ENCODE data around the gene CLEC2B. TPM values are rescaled to one million over a fixed set of nuclear protein-coding genes. Genes with fewer than 3 reads are reported as not detected.
A peak's percentile ranks its signal among the peaks of the same experiment; 100 is the strongest.

Gene CLEC2B
- total RNA-seq, 1 experiment from 2014 or later, result 12.3 TPM

DNA sequence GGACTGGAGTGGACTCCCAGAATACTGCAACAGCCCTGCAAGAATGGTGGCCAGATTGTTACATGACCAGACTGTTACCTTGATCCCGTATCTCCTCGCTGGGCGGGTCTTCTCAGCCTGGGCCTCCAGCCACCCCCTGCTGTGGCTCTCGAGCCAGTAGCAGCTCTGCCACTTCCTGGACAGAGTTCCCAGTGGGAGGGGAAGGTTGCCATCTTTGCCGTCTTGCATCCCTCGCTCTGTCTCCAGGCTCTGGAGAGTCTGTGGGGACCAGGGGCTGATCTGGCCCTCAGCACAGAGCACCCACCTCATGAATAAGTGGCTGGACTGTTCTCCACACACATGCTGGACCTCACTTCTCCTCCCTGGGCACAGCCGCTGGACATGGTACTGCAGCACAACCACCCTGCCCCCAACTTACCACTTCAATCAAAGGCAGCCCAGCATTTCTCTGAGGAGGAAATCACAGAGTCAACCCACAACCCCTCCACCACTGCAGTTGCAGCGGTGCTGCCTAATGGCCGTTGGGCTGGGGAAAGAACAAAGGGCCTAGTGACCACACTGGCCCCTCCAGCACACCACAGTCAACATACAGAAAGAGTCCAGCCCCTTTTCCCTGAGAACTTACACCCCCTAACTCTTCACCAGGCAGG, 48.7 kb downstream of the CLEC2B start:
- no peaks in the 10 kb centered on the region for H3K9me3 ChIP-seq (ENCODE audit: low read depth, low read length, poor library complexity, severe bottlenecking)
- CTCF ChIA-PET, result no interaction called here

GRCh38 chr12:9813821-9814798, 55.0 kb downstream of the CLEC2B start:
- DNase-seq (ENCODE audit: low spot score), result peak; percentile 81
- Histone ChIP-seq H3K4me3 (ENCODE audit: low read depth, low read length, poor library complexity, severe bottlenecking) (peak overlapping the region; percentile 27), H3K27ac (ENCODE audit: low read depth, low read length, poor library complexity, severe bottlenecking) (no peak overlapping the region), H3K36me3 (ENCODE audit: insufficient read depth, low read length, poor library complexity, severe bottlenecking) (no peaks in the 10 kb centered on the region), H3K9me3 (ENCODE audit: low read depth, low read length, poor library complexity, severe bottlenecking) (no peaks in the 10 kb centered on the region), H3K4me1 (ENCODE audit: insufficient read depth, low read length, poor library complexity, severe bottlenecking) (peaks cover 5% of the 10 kb centered on the region), H3K27me3 (replicated peaks; ENCODE audit: insufficient read depth, low read depth, low read length, poor library complexity) (no peaks in the 10 kb centered on the region)
- intact Hi-C loops (cut with micrococcal nuclease; ENCODE audit: unreplicated experiment), result loop anchor here (1.0 to 5.0 kb wide), 3 partner anchors 62 to 328 kb away; no protein-coding TSS in a partner anchor
- POLR2A ChIA-PET (ENCODE audit: low non-redundant PET), result no interaction called here
- no TSS peak for BruUV-seq (replicated peaks)
- CTCF ChIA-PET, result no interaction called here
- no peak for TF ChIP-seq EZH2 (IDR thresholded peaks at IDR 0.05; ENCODE audit: borderline replicate concordance, low read depth, low read length, poor library complexity, severe bottlenecking)
- TF ChIP-seq CTCF (conservative IDR thresholded peaks at IDR 0.05; ENCODE audit: low read depth, low read length), result peak; percentile 97

More for the DNA sequence above, 48.7 kb downstream of the CLEC2B start:
- Histone ChIP-seq H3K4me1 (ENCODE audit: insufficient read depth, low read length, poor library complexity, severe bottlenecking) (no peaks in the 10 kb centered on the region), H3K36me3 (ENCODE audit: insufficient read depth, low read length, poor library complexity, severe bottlenecking) (no peaks in the 10 kb centered on the region), H3K4me3 (ENCODE audit: low read depth, low read length, poor library complexity, severe bottlenecking) (no peak overlapping the region), H3K27ac (ENCODE audit: low read depth, low read length, poor library complexity, severe bottlenecking) (no peak overlapping the region), H3K27me3 (replicated peaks; ENCODE audit: insufficient read depth, low read depth, low read length, poor library complexity) (peaks cover 3% of the 10 kb centered on the region)
- DNase-seq (ENCODE audit: low spot score), result no peak
- POLR2A ChIA-PET (ENCODE audit: low non-redundant PET), result no interaction called here
- TF ChIP-seq CTCF (conservative IDR thresholded peaks at IDR 0.05; ENCODE audit: low read depth, low read length) (no peak), EZH2 (IDR thresholded peaks at IDR 0.05; ENCODE audit: borderline replicate concordance, low read depth, low read length, poor library complexity, severe bottlenecking) (no peak)
- BruUV-seq (replicated peaks), result no TSS peak
- intact Hi-C loops (cut with micrococcal nuclease; ENCODE audit: unreplicated experiment), result no loop called here

DNA sequence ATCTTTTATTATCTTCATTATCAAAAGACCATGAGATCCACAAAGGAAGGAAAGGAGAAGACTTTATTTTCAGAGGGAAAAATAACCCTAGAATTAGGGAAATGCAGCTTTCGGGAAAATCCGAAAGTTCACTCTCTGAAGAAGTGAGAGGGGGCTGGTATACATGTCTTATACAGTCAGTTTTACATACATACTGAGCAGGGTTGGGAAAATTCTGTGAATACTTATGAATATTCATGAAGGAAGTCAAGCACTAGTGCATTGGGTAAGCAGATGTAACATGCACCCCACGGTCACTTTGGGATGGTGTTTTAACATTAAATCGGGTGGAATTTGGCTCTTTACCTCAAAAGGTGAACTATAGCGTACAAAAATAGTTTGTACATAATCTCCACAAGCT, 57.5 kb downstream of the CLEC2B start:
- ChIA-PET CTCF (interaction anchor here (0.8 kb wide), 1 partner anchor 61 kb away, joined by 4 read pairs; no protein-coding TSS in a partner anchor), POLR2A (ENCODE audit: low non-redundant PET) (no interaction called here)
- intact Hi-C loops (cut with micrococcal nuclease; ENCODE audit: unreplicated experiment), result loop anchor here (5.0 kb wide), 2 partner anchors 59 to 331 kb away; no protein-coding TSS in a partner anchor
- DNase-seq (ENCODE audit: low spot score), result peak; percentile 60
- Histone ChIP-seq H3K4me3 (ENCODE audit: low read depth, low read length, poor library complexity, severe bottlenecking) (no peak overlapping the region), H3K4me1 (ENCODE audit: insufficient read depth, low read length, poor library complexity, severe bottlenecking) (peaks cover 5% of the 10 kb centered on the region), H3K9me3 (ENCODE audit: low read depth, low read length, poor library complexity, severe bottlenecking) (no peaks in the 10 kb centered on the region), H3K27me3 (replicated peaks; ENCODE audit: insufficient read depth, low read depth, low read length, poor library complexity) (no peaks in the 10 kb centered on the region), H3K27ac (ENCODE audit: low read depth, low read length, poor library complexity, severe bottlenecking) (no peak overlapping the region), H3K36me3 (ENCODE audit: insufficient read depth, low read length, poor library complexity, severe bottlenecking) (no peaks in the 10 kb centered on the region)
- TF ChIP-seq EZH2 (IDR thresholded peaks at IDR 0.05; ENCODE audit: borderline replicate concordance, low read depth, low read length, poor library complexity, severe bottlenecking) (no peak), CTCF (conservative IDR thresholded peaks at IDR 0.05; ENCODE audit: low read depth, low read length) (no peak)
- no TSS peak for BruUV-seq (replicated peaks)
